HG02884 (cell line): ENCODE measurements around the gene VEGFA.

Source experiments
- ATAC-seq: cut with Tn5 transposase; IDR thresholded peaks from one replicate; pipeline ENCODE4 v1.9.1; 2021; ENCODE audit warnings: mild to moderate bottlenecking, moderate library complexity; ENCODE audit not compliant: unreplicated experiment

The VEGFA gene

GRCh38 chr6:43782764-43783513 lies 12.9 kb downstream of the VEGFA start:
- no peak for ATAC-seq

- ATAC-seq, result no peak
Observed at GRCh38 chr6:43784049-43784855, 14.2 kb downstream of the VEGFA start.

GRCh38 chr6:43785220-43785752 lies 15.3 kb downstream of the VEGFA start:
- no peak for ATAC-seq

- no peak for ATAC-seq
Observed at GRCh38 chr6:43785904-43786303, 15.9 kb downstream of the VEGFA start.

- ATAC-seq, result no peak
Observed at GRCh38 chr6:43786664-43787329, 16.8 kb downstream of the VEGFA start.

- ATAC-seq, result no peak
Observed at GRCh38 chr6:43788301-43788700, 18.3 kb downstream of the VEGFA start.

GRCh38 chr6:43789447-43789846 lies 19.4 kb downstream of the VEGFA start:
- no peak for ATAC-seq

- ATAC-seq, result no peak
Observed at GRCh38 chr6:43790031-43790430, 20.0 kb downstream of the VEGFA start.

- no peak for ATAC-seq
Observed at GRCh38 chr6:43791745-43792422, 21.9 kb downstream of the VEGFA start.

- no peak for ATAC-seq
Observed at GRCh38 chr6:43793154-43793874, 23.3 kb downstream of the VEGFA start.

GRCh38 chr6:43793875-43794242 lies 23.8 kb downstream of the VEGFA start:
- no peak for ATAC-seq

- ATAC-seq, result no peak
Observed at GRCh38 chr6:43795421-43795820, 25.4 kb downstream of the VEGFA start.

- no peak for ATAC-seq
Observed at GRCh38 chr6:43796168-43796567, 26.2 kb downstream of the VEGFA start.

GRCh38 chr6:43796903-43797890 lies 27.2 kb downstream of the VEGFA start:
- ATAC-seq, result no peak

- ATAC-seq, result no peak
Observed at GRCh38 chr6:43797919-43798318, 27.9 kb downstream of the VEGFA start.

GRCh38 chr6:43798688-43799444 lies 28.9 kb downstream of the VEGFA start:
- no peak for ATAC-seq

- ATAC-seq, result no peak
Observed at GRCh38 chr6:43799551-43800297, 29.7 kb downstream of the VEGFA start.

- no peak for ATAC-seq
Observed at GRCh38 chr6:43800298-43800623, 30.2 kb downstream of the VEGFA start.
